Ascending aorta (tissue), 2 donors: ENCODE results near the gene SEMA6C. TPM values are rescaled to one million over a fixed set of nuclear protein-coding genes. Genes with fewer than 3 reads are reported as not detected.

Experiments
- DNase-seq, 2 donors: peaks; one replicate each; pipeline ENCODE4 v3.0.0-alpha.2; 2019; ENCODE audit warnings: low spot score in 2 of 2
- H3K27ac ChIP-seq, 2 donors: fragments of 200-600 bp; sonication (generic); one replicate each; pipeline ENCODE4 v1.5.1; 2016 to 2017; ENCODE audit warnings: mild to moderate bottlenecking in 1 of 2
- H3K27me3 ChIP-seq: fragments of 200-600 bp; sonication (generic); one replicate; pipeline ENCODE4 v1.5.1; 2017
- H3K36me3 ChIP-seq, 2 donors: fragments of 200-600 bp; sonication (generic); one replicate each; pipeline ENCODE4 v1.5.1; 2016
- H3K4me1 ChIP-seq, 2 donors: fragments of 200-600 bp; sonication (generic); one replicate each; pipeline ENCODE4 v1.5.1; 2016 to 2017; ENCODE audit warnings: mild to moderate bottlenecking in 1 of 2
- H3K4me3 ChIP-seq, 2 donors: fragments of 200-600 bp; sonication (generic); one replicate each; pipeline ENCODE4 v1.5.1; 2016 to 2017; ENCODE audit warnings: mild to moderate bottlenecking in 1 of 2
- H3K9me3 ChIP-seq, 2 donors: fragments of 200-600 bp; sonication (generic); one replicate each; pipeline ENCODE4 v1.5.1; 2016
- CTCF ChIP-seq, 3 experiments: fragments of 200-600 bp in 2 of 3; fragments of 450-650 bp in 1 of 3; sonication (generic) in 2 of 3; IDR thresholded peaks; one replicate each; pipeline ENCODE4 v1.5.1; 2016 to 2019; ENCODE audit warnings: antibody characterized with exemption in 3 of 3, mild to moderate bottlenecking in 1 of 3, moderate library complexity in 1 of 3
- intact Hi-C: fragments of 100-400 bp; cut with DNase I; formaldehyde crosslinking; loops from one replicate; pipeline ENCODE4 v1.15.1; 2023
- total RNA-seq: library from RNA; depleted of rRNA; stranded (reverse); fragments of >200 nt; gene quantifications from one replicate; pipeline ENCODE4 v1.1.0, GENCODE V29; 2016

Gene SEMA6C
- total RNA-seq, 1 donor from 2014 or later, result 31.8 TPM

- H3K4me1 ChIP-seq, result no peaks in the 10 kb centered on the region
- H3K27me3 ChIP-seq, result no peaks in the 10 kb centered on the region
- no peak for DNase-seq
- TF ChIP-seq CTCF (IDR thresholded peaks at IDR 0.05), result no peak
- no peak overlapping the region for H3K27ac ChIP-seq
- peaks cover 4 to 7% of the 10 kb centered on the region in 2 donors for H3K36me3 ChIP-seq
- no peaks in the 10 kb centered on the region for H3K9me3 ChIP-seq
- H3K4me3 ChIP-seq, result no peak overlapping the region
- intact Hi-C loops, result no loop called here
Measured at GRCh38 chr1:151132335-151133017, 14.0 kb downstream of the SEMA6C start.

DNA sequence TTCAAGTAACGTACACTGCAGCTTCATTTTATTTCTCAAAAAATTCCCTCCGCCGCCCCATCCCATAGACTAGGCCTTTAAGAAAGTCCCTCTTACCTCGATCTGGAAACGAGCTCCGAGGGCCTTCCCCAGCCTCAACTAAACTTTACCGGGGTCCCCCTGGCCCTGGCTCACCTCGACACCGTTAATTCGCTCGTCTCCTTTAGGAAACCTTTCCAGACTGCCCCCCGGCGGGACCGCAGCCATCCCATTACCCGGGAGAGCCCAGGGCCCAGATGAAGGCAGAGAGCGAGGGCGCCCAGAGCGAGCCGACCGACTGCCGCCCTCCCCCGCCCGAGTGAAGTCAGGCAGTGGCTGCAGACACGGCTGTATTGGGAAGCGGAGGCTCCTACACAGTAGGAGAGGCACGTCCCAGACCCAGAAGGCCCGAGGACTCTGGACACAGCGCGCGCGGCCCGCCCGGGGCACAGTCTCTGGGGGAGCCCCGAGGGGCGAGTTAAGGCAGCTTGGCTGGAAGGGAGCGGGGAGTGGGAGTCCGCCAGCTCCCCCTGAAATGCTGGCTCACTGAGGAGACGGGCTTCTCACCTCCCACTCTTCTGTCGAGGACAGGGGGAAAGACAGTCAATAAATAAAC, 14.6 kb downstream of the SEMA6C start:
- TF ChIP-seq CTCF (IDR thresholded peaks at IDR 0.05), result no peak
- Histone ChIP-seq H3K27ac (peak overlapping the region; percentile 25 to 44), H3K9me3 (no peaks in the 10 kb centered on the region), H3K4me3 (peak overlapping the region; percentile 45 to 62), H3K36me3 (peaks cover 4 to 5% of the 10 kb centered on the region in 2 donors), H3K27me3 (no peaks in the 10 kb centered on the region), H3K4me1 (no peaks in the 10 kb centered on the region)
- intact Hi-C loops, result no loop called here
- DNase-seq, result no peak

GRCh38 chr1:151130987-151131586, 15.3 kb downstream of the SEMA6C start:
- H3K4me1 ChIP-seq, result no peaks in the 10 kb centered on the region
- no peaks in the 10 kb centered on the region for H3K9me3 ChIP-seq
- H3K27me3 ChIP-seq, result no peaks in the 10 kb centered on the region
- peak in 1 of 2 donors; percentile 89 for DNase-seq
- TF ChIP-seq CTCF (IDR thresholded peaks at IDR 0.05), result no peak
- H3K4me3 ChIP-seq, result peak overlapping the region; percentile 45 to 62
- intact Hi-C loops, result no loop called here
- H3K27ac ChIP-seq, result peak overlapping the region; percentile 25 to 44
- peaks cover under 1% of the 10 kb centered on the region in 2 donors for H3K36me3 ChIP-seq

- no peak overlapping the region for H3K4me3 ChIP-seq
- intact Hi-C loops, result no loop called here
- TF ChIP-seq CTCF (IDR thresholded peaks at IDR 0.05), result no peak
Measured at GRCh38 chr1:151128800-151129199, 17.6 kb downstream of the SEMA6C start.

DNA sequence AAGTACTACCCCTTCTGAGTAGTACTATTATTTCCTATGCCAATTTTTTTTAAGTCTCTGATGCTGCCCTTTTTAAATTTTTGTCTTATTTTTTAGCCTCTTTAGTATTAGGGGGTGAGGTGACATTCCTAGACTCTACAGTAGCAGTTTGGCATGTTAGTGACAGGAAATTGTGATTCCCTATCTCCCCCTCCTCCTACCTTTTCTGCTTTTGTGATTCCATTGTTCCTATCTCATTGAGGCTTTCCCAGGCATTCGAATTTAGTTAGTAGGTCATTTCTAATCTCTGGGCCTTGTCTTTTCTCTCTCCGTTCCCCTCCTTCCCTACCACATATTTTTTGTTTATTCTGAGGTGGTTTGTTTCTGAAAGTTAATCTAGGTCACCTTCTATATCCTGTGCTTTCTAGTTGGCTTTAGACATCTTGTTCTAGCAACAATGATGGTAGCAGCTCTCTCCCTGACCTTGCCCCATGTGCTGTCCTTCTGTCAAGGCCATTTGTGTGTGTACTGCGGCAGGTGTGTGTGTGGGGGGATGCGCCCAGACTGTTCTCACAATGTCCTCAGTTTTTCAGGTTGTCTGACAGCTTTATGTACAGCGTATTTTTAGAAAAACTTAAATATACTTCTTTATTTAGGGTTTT, 21.5 kb downstream of the SEMA6C start:
- no peaks in the 10 kb centered on the region for H3K4me1 ChIP-seq
- H3K27ac ChIP-seq, result no peak overlapping the region
- TF ChIP-seq CTCF (IDR thresholded peaks at IDR 0.05), result no peak
- no peak overlapping the region for H3K4me3 ChIP-seq
- intact Hi-C loops, result no loop called here
- no peaks in the 10 kb centered on the region for H3K9me3 ChIP-seq
- no peak for DNase-seq
- H3K27me3 ChIP-seq, result no peaks in the 10 kb centered on the region
- H3K36me3 ChIP-seq, result peaks cover 2 to 8% of the 10 kb centered on the region in 2 donors

More at GRCh38 chr1:151128800-151129199, 17.6 kb downstream of the SEMA6C start:
- Histone ChIP-seq H3K27ac (no peak overlapping the region), H3K27me3 (no peaks in the 10 kb centered on the region), H3K9me3 (no peaks in the 10 kb centered on the region), H3K4me1 (no peaks in the 10 kb centered on the region), H3K36me3 (peaks cover 0 to 4% of the 10 kb centered on the region in 2 donors)
- DNase-seq, result no peak
